ENCODE measurements around the gene GRID2. TPM values are rescaled to one million over a fixed set of nuclear protein-coding genes. Genes with fewer than 3 reads are reported as not detected.

GRID2 gene
- total RNA-seq, 4 donors from 2014 or later, result not detected

- no peak for TF ChIP-seq CTCF (IDR thresholded peaks at IDR 0.05; ENCODE audit: low read depth)
Measured at GRCh38 chr4:93700571-93700970, 1396.8 kb downstream of the GRID2 start.

- TF ChIP-seq CTCF (IDR thresholded peaks at IDR 0.05; ENCODE audit: low read depth), result no peak
Measured at GRCh38 chr4:93710101-93710846, 1406.5 kb downstream of the GRID2 start.

- TF ChIP-seq CTCF (IDR thresholded peaks at IDR 0.05; ENCODE audit: low read depth), result no peak
Measured at GRCh38 chr4:93710847-93711430, 1407.2 kb downstream of the GRID2 start.

GRCh38 chr4:93718233-93718632, 1414.5 kb downstream of the GRID2 start:
- no peak for TF ChIP-seq CTCF (IDR thresholded peaks at IDR 0.05; ENCODE audit: low read depth)

- no peak for TF ChIP-seq CTCF (IDR thresholded peaks at IDR 0.05; ENCODE audit: low read depth)
Measured at GRCh38 chr4:93719552-93719951, 1415.8 kb downstream of the GRID2 start.

GRCh38 chr4:93722446-93722845, 1418.7 kb downstream of the GRID2 start:
- TF ChIP-seq CTCF (IDR thresholded peaks at IDR 0.05; ENCODE audit: low read depth), result no peak

- no peak for TF ChIP-seq CTCF (IDR thresholded peaks at IDR 0.05; ENCODE audit: low read depth)
Measured at GRCh38 chr4:93730251-93730650, 1426.5 kb downstream of the GRID2 start.
